HG03064 (cell line): ENCODE data around the gene MCEMP1.
A peak's percentile ranks its signal among the peaks of the same experiment; 100 is the strongest.

Experiments used
- ATAC-seq: cut with Tn5 transposase; IDR thresholded peaks from one replicate; pipeline ENCODE4 v1.9.1; 2021; ENCODE audit warnings: low read depth; ENCODE audit not compliant: unreplicated experiment

MCEMP1 gene

GRCh38 chr19:7718668-7719067 is 41.8 kb downstream of the MCEMP1 start:
- no peak for ATAC-seq

GRCh38 chr19:7720351-7720750 is 43.5 kb downstream of the MCEMP1 start:
- no peak for ATAC-seq

DNA sequence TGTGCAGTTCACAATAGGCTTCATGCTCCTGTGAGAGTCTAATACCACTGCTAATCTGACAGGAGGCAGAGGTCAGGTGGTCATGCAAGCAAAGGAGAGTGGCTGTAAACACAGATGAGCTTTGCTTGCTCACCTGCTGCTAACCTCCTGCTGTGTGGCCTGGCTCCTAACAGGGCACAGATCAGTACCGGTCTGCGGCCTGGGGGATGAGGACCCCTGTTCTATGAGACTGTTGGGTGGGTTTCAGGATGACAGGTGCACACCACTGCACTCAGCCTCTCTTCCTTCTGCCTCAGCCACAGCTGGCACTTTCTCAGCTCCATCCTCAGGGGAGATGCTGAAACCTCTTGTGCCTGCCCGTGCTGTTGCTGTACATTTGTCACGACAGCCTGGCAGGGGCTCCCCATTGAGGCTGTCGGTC is 45.4 kb downstream of the MCEMP1 start:
- peak; percentile 55 for ATAC-seq

- ATAC-seq = no peak
These were observed 48.9 kb downstream of the MCEMP1 start for GRCh38 chr19:7725791-7726190.

DNA sequence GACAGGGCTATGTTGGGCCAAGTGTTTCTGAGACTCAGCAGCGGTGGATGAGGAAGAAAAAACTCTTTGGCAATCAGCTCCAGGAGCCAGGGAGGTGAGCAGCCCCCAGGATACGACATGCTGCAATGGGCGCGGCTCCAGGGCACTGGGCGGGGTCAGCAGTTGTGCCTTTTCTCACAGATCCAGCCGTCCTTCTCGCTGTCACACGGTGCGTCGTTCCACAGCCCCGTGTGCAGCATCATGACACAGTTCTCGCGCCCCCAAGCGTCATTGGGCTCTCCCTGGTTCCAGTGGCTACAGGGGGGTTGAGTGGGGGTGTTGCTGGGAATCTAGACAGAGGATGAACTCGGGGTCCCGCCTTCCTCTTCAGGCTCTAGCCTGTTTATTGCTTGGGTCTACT is 52.3 kb downstream of the MCEMP1 start:
- no peak for ATAC-seq
